HUDEP-2 (cell line): Measurements from ENCODE around the gene ARHGEF28.

ENCODE experiments used
- DNase-seq, 76 experiments: peaks; one replicate each; lab custom pipeline; 2025; ENCODE audit not compliant: unreplicated experiment in 76 of 76; lab: John Stamatoyannopoulos, UW

The ARHGEF28 gene

DNA sequence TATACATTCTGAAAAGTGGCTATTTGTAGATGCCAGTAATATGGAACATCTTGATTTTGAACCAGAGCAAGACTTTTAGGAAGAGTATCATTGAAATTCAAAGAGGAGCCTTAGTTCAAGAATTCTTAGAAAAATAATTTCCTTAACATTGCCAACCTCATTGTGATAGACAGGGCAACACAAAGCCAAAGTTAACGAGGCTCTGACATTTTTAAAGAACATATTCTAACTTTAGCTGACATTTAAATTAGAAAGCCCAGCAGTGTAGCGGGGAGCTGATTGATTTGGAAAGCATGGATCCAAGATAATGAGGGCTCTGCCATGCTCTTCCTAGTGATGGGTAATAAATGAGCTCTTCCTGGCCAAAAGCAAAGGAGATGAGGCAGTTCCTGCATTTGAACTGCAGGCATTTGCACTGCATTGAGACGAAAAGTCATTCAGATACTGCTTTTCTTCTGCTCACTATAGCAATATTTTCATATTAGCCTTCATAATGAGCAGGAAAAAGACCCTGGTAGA is 325.0 kb downstream of the ARHGEF28 start:
- no peak for DNase-seq

DNA sequence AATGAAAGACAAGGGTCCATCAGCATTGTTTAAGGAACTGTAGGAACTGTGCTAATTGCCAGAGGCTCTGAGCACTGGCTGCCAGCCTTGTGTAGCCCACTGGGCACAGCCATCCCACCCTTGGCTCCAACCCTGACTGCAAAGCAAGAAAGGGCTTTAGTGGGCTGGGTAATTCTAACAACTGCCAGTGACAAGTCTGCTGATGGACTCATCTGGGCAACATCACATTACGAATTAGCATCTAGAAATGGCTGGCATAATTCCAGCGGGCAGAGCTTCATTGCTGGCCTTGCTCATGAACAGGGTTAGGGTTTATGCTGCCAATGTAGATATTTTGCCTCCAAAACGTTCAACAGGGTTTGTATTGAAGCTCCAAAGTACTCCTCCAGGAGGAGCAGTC is 326.9 kb downstream of the ARHGEF28 start:
- no peak for DNase-seq

DNA sequence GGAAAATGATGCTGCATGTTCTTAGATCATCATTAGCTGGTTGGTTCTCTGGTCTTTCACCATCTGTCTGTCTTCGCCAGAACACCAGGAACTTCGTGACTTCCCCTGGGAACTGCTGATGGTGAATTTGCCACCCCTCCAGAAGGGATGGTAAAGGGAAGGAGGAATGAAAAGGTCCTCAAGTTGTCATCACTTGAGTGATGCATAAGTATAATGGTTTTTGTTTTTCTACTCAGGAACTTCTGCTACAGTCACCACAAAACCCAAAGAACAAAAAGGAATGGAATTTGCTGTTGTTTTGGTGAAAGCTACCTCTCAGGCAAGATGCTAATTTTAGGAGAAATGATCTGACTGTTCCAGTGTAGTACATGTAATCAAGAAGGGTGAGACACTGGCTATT is 328.4 kb downstream of the ARHGEF28 start:
- no peak for DNase-seq

DNA sequence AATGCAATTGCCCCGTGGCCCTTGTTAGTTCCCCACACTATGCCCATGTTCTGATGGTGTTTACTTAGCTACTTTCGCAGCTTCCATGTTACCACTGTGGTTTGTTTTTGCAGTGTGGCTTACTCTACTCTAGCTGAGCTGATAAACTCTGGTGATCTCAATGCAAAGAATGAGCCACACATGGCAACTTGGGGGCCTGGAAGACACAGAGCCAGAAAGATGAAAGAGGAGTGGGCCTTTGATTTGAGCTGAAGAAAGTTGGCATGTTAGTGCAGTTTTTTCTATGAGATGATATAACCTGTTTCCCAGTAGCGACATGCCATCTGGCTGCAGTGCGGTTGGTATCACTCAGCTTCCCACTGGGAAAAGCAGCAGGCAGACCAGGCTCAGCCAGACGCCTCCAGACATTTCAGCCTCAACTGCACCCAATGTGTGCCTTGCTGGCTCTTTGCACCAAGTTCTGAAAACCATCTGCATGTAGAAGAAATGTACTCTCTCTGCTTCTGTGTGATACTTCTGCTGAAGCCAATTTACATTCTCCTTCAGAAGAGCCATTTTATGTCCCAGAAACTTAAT is 329.4 kb downstream of the ARHGEF28 start:
- DNase-seq: no peak

DNA sequence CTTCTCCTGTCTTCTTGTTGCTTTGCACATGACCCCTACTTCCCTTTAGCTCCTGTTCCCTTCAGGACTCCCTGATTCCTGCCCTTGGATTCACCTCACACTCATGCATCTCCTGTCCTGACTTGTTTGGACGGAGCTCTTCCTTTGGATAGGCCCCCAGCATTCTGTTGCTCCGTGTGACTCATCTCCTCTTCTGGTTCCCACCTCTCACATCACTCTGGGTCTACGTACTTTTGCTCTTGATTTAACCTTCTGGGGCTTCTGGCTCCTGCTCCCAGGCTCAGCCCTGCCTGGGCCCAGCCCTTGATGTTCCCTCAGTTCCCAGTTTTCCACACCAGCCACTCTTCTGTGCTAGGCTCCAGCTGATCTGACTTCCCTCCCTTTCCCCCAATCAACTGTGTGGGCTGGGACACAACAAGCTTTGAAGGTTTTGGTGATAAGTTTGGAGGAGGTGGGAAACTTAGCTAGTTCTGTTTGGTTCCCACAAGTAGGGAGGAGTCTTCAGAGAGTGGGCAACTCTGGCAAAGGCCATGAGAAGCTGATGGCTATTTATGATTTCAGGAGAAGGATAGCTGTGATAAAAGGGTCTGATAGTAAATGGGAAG is 331.5 kb downstream of the ARHGEF28 start:
- DNase-seq: no peak

DNA sequence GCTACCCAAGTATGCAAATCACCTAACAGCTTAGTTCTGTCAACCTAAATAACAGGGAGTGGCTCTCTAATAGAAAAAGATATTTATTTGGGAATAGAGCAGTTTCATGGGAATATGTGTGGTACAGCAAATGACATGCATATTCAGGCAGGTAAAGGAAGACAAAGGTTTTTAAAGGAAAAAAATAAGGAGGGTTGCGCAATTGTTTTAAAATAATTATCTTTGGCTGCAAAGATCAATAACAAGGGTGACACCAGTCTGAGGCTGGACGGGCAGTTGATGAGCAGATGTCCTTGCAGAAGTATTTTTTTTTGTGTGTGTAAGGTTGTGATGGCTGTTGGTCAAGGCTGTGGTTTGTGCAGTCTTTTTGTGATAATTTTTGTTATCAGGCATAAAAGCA is 332.0 kb downstream of the ARHGEF28 start:
- DNase-seq: no peak

DNA sequence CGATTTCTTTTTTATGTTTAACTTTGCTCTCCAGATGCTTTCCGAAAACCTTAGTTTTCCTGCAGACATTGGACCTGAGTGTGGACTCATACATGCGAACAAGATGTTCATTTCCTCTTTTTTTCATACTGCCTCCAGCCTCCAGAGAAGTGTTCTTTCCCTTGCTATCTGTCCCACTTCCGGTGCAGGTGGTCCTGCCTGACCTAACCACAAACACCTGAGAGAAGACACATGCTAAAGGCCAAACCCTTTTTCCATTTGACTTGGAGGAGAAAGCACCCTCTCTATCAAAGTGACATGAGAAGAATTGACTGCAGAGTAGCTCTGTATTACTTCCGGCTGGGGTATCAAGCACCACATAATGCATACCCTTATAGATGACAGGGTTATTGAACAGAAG is 334.0 kb downstream of the ARHGEF28 start:
- DNase-seq: no peak

DNA sequence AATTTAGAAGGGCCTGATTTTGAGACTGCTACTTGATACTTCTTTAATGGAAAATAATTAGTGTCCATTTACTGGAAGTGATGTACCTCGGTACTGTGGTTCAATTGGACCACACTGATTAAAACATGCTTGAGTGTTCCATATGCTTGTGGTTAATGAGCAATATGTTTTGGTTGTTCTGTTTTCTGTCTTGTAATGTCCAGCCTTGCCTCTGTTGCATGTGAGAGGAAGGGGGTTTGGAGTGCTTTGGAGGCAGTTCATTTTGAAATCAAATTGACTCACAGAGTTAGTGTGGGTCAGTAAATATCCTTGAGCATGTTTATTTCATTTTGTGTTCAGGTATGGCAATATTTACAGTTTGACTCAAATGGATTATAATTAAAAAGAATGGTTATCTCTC is 334.4 kb downstream of the ARHGEF28 start:
- DNase-seq: no peak

DNA sequence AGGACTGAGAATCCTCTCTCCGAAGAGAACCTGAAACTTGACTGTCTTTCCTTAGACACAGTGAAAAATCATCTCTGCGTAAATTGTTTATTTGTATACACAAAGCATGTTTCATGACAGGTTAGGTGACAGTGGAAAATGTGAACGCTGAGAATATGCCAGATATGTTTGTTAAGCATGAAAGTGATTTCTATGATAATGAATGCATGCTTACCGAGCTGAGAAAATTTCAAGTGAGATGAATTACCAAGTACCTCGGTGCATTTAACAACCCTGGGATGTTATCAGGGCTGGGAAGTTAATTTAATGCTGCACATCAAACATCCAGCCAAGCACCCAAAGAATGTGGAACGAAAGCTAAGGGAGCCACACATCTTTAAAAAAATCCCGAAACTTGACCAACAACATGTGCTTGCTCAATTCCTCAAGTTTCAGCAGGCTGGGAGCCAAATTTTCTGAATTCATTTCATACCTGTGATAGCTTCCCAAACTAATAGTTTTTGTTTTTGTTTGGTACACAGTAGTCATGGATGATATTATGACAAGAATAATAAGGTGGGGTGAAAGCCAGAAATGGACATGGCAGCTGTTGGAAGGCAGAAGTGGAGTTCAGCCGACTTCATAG is 336.9 kb downstream of the ARHGEF28 start:
- no peak for DNase-seq

DNA sequence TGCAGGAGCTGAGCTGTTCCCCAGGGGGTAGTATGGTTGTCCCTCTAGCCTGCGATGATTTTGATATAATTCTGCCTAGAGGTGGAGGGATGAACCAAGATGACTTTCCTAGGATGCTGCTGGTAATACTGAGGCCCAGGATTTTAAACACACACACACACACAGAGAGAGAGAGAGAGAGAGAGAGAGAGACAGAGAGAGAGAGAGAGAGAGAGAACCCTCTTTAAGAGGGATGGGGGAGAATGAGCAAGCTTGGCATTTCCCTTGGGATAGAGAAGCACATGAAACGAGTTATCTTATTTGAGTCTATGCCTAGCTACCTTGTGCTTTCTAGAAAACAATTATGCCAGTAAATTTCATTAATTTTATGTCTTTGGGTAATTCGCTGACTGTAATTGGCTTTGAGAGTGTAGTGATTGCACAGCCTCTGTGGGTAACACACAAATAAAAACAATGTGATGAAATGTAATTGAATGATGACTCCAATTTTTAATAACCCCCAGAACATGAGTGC is 338.4 kb downstream of the ARHGEF28 start:
- no peak for DNase-seq

DNA sequence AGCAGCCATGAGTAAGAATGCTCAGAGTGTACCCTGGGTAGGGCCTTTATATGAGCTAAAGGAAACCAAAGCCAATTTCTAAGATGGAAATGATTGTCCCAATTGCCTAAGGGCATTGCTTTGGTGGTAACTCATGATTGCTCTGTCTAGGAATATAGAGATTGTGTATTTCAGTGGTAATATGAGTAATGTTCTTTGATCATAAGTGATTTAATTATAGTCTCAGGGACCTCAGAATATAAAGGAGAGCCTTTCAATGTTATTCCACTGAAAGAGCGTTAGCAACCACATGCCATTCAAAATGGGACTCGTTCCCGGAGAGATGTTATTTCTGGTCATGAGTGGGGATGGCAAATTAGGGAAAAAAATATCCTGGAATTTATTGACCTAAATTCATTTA is 340.5 kb downstream of the ARHGEF28 start:
- no peak for DNase-seq

DNA sequence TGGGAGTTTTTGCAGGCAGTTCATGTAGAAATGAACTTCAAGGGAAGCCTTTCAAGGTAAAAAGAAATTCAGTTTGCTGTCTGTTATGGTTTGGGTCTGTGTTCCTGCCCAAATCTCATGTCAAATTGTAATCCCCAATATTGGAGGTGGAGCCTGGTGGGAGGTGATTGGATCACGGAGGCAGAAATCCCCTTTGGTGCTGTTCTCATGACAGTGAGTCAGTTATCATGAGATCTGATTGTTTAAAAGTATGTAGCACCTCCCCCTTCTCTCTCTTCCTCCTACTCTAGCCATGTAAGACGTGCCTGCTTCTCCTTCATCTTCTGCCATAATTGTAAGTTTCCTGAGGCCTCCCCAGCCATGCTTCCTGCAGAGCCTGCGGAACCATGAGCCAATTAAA is 341.4 kb downstream of the ARHGEF28 start:
- no peak for DNase-seq

DNA sequence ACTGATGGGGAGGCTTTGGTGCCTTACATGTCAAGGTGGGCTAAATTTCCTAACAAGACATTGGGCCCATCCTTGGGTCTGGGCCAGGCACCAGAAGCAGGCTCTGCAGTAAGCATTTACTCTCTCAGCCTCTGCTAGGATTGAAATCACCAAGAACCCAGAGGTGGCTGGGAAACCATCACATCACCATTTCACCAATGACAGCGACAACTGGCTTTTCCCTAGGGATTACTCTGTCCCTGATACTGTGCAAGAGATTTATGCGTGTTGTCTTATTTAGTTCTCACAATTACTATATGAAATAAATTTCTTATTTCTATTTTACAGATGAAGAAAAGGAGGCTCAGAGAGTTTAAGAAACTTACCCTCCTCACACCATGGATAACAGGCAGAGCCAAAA is 342.2 kb downstream of the ARHGEF28 start:
- DNase-seq: no peak

DNA sequence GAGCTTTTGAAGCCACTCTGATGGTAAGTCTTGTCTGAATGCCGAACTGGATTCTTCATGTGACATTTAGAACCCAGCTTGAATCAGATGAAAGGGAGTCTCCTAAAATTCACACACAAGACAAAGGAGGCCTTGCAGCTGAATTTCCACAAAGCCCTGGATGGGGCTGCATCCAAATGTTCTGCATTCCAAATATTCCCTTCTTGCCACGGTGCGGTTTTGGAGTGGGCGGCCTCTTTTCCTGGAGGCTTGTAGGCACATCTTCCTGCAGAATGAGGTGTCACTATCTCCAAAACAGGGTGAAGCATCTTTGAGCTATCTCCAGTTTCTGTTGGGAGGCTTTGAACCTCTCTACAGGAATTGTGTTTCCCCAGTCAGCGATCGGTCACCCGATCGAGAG is 342.7 kb downstream of the ARHGEF28 start:
- DNase-seq: no peak

DNA sequence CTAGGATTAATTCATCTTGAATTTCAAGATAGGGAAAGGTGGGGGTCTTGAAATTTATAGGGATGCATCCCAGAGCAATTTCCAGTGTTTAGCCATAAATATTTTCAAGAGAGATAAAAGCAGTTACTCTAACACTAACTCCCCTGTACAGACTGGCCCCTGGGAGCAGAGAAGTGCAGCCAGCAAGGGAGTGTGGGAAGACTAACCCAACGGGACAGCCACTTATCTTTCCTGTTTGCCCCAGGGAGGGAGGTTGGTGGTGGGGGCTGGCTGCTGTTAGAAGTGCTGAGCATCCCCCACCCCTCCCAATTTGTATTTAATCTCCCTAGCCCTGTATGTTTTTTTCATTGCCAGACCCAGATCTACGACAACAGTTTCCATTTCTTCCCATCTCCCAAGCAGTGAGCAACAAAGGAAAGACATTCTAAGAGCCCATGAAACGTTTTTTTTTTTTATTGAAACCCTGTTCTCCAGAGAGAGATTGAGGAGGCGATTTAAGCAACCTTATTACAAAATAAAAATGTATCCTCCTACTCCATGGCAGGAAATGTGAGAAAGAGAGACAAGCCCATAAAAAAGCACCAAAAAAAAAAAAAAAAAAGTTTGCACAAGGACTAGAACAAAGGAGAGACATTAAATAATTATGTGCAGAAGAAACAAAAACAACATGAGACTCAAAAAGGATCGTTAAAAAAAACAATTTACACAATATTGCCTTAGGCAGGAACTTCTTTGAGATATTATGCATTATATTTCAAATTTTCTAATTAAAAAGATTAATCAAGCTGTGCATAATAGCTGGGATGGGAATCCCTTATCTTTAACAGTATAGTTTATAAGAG is 343.4 kb downstream of the ARHGEF28 start:
- no peak for DNase-seq

DNA sequence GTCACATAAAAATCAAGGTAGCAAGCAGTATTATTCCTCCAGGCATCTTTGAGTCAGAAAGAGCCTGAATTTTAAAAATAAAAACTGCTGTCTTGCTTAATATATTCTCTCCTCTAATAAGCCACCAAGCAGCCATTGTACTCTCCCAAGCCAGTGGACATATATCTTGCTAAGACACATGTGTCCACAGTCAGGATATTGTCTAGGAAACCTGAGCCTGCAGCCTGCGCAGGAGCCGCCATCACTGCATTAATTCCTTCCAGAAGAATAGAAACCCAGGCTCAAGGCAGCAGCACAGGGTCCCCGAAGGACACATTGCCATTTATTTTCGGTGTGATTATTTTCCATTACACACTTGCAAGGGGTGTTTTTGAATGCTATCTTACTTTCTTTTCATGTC is 345.3 kb downstream of the ARHGEF28 start:
- DNase-seq: no peak

DNA sequence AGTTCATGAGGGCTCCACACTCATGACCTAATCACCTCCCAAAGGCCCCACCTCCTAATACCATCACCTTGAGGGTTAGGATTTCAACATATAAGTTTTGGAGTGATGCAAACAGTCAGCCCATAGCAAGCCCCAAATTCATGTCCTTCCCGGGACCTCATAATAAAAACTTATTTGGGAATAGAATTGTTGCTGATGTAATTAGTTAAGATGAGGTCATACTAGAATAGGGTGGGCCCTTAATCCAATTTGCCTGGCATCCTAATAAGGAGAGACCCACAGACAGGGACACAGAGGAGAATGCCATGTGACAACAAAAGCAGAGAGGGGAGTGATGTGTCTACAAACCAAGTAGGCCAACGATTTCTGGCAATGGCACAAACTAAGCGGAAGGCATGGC is 347.1 kb downstream of the ARHGEF28 start:
- DNase-seq: no peak

DNA sequence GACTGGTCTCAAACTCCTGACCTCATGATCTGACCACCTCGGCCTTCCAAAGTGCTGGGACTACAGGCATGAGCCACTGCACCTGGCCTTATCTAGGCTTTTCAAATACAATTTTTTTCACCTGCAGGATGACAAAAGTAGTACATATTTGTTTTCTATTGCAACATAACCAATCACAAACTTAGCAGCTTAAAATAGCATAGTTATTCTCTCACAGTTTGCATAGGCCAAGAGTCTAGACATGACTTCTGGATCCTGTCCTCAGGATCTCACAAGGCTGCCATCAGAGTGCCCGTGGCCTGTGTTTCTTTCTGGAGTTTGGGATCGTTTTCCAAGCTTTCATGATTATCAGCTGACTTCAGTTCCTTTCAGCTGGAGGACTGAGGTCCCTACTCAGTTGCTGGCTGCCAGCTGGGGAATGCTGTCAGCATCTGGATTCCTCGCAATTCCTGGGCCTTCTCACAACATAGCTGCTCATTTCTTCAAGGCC is 348.9 kb downstream of the ARHGEF28 start:
- DNase-seq: no peak

DNA sequence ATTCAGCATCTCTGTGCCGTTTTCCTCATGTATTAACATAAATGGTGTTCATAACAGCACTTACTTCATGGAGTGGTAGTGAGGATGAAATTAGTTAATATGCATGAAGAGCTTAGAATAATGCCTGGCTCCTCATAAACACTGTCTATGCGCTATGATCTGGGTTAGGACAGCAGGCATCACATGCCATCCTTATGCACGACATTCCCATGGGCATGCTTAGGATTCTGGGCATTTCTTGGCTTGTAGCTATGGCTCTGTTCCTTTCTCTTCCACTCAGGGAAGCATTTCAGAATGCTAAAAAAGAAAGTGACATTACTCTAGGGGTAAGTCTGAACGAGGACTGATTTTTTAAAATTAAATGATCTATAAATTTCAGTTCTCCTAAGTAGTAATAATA is 349.8 kb downstream of the ARHGEF28 start:
- no peak for DNase-seq

DNA sequence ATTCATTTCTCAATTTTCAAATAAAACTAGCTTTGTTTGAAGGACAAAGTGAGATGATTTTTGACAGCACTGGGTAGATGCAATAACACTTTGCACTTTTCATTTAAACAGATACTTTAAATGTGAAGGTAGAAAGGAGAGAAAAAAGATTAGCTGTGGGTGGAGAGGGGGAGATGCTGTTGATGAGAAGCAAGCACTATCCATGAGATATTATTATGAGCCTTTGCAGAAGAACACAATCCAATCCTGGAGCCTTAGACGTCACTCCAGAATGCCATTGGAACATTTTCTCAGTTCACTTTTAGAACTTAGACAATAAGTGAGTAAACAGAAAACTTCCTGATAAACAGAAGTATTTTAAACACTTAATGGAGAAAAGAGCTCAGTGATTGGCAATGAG is 351.1 kb downstream of the ARHGEF28 start:
- DNase-seq: no peak

DNA sequence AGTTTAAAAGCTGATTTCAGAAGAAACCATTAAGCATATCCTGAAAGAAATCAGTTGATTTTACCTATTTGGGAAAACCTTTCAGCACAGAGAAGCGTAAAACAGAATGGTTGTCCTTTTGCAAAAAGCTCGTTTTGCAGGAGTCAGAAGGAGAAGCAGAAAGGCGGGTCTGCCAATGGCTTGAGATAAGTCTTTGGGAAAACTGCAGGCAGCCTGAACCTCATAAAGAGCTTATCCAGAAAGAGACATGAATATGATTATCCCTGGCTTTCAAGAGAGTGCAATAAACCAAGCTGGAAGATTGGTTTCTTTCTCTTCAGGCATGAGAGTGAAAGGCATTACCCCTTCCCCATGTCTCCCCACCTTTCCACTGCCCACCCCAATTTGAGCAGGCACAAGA is 353.3 kb downstream of the ARHGEF28 start:
- no peak for DNase-seq
